K562 (cell line): ENCODE results near the gene KRTAP2-3. TPM values are rescaled to one million over a fixed set of nuclear protein-coding genes. Genes with fewer than 3 reads are reported as not detected.
"Not testable (repeated sequence)": the region's sequence is repeated elsewhere in the genome, so short reads cannot be mapped to it uniquely, and the experiment has no call there.

Experiments
- ATAC-seq: fragments of 200-7000 bp; cut with Tn5 transposase; 3 replicates; pipeline ENCODE4 v1.9.1; 2020; ENCODE audit warnings: moderate library complexity
- Bru-seq: library from RNA; stranded (reverse); fragments of 400-500 nt; gene quantifications from one replicate; lab custom pipeline; 2021; lab: Mats Ljungman, UMichigan
- BruChase-seq, 2 experiments: library from RNA; stranded (reverse); fragments of 400-500 nt; gene quantifications; one replicate each; lab custom pipeline; 2021; lab: Mats Ljungman, UMichigan
- BruUV-seq: library from RNA; stranded (reverse); fragments of 400-500 nt; replicated peaks from 2 replicates; lab custom pipeline; 2021; lab: Mats Ljungman, UMichigan
- CTCF ChIA-PET: fragments of 300-600 bp; formaldehyde crosslinking; extraction: SDS; loops from one replicate; lab custom pipeline; 2021; ENCODE audit warnings: low intra/inter-chr PET ratio; lab: Yijun Ruan, JAX
- POLR2A ChIA-PET: fragments of 300-600, 350-650 bp; sonication (Branson Sonifier 250); formaldehyde crosslinking; extraction: SDS; loops from one replicate; lab custom pipeline; 2021; ENCODE audit warnings: antibody characterized with exemption, inconsistent platforms; lab: Yijun Ruan, JAX
- DNase-seq, 4 experiments: peaks; one replicate each; pipeline versions ENCODE4 v3.0.0 to v3.0.0-alpha.2; 2011 to 2018; ENCODE audit warnings: low spot score in 3 of 4, mixed read lengths in 3 of 4; ENCODE audit errors: extremely low read depth in 1 of 4
- FAIRE-seq: peaks from 2 replicates; lab custom pipeline; 2011; peaks lifted over from hg19 to GRCh38; lab: Jason Lieb, UNC
- H2AFZ ChIP-seq: 2 replicates; pipeline ENCODE4 v1.6.0; 2011; ENCODE audit warnings: low read depth, low read length, control low read depth, inconsistent platforms
- H3K27ac ChIP-seq: fragments of 200-600 bp; 3 replicates; pipeline ENCODE4 v1.8.0; 2011; ENCODE audit warnings: low read depth, mild to moderate bottlenecking, control low read depth, inconsistent platforms, low read length, moderate library complexity, mixed read lengths; ENCODE audit errors: extremely low read depth
- H3K27me3 ChIP-seq, 2 experiments: fragments of 300-600 bp in 1 of 2; 2 replicates in 1 of 2; 3 replicates in 1 of 2; pipeline versions ENCODE4 v1.6.0 to v1.8.0; 2011; ENCODE audit warnings: inconsistent platforms in 2 of 2, low read length in 2 of 2, mild to moderate bottlenecking in 1 of 2, mixed read lengths in 1 of 2, moderate library complexity in 1 of 2; ENCODE audit not compliant: control insufficient read depth in 2 of 2, insufficient read depth in 2 of 2
- H3K36me3 ChIP-seq: fragments of 300-600 bp; 3 replicates; pipeline ENCODE4 v1.8.0; 2011; ENCODE audit warnings: mild to moderate bottlenecking, low read length, inconsistent platforms; ENCODE audit not compliant: control insufficient read depth, insufficient read depth
- H3K4me1 ChIP-seq, 2 experiments: fragments of 200-600 bp in 1 of 2; replicated peaks in 1 of 2; 2 replicates in 1 of 2; 3 replicates in 1 of 2; pipeline versions ENCODE4 v1.5.1 to v1.8.0; 2011; ENCODE audit warnings: inconsistent platforms in 2 of 2, low read length in 2 of 2, mild to moderate bottlenecking in 1 of 2, mixed read lengths in 1 of 2, moderate library complexity in 1 of 2; ENCODE audit not compliant: control insufficient read depth in 2 of 2, insufficient read depth in 2 of 2
- H3K4me2 ChIP-seq: 2 replicates; pipeline ENCODE4 v1.6.1; 2011; ENCODE audit warnings: low read length, control low read depth, inconsistent platforms, mixed read lengths; ENCODE audit not compliant: insufficient read depth
- H3K4me3 ChIP-seq: fragments of 200-600 bp; sonication (generic), shearing (Covaris generic); 2 replicates; pipeline ENCODE4 v1.5.1; 2016; ENCODE audit warnings: control low read depth, inconsistent platforms
- H3K79me2 ChIP-seq: fragments of 200-600 bp; 3 replicates; pipeline ENCODE4 v1.8.0; 2011; ENCODE audit warnings: low read length, inconsistent platforms; ENCODE audit not compliant: control insufficient read depth, insufficient read depth
- H3K9ac ChIP-seq, 2 experiments: 2 replicates each; pipeline versions ENCODE4 v1.6.0 to v1.6.1; 2011; ENCODE audit warnings: low read depth in 2 of 2, low read length in 2 of 2, control low read depth in 1 of 2, inconsistent platforms in 1 of 2, mild to moderate bottlenecking in 1 of 2, mixed read lengths in 1 of 2; ENCODE audit not compliant: insufficient read depth in 1 of 2
- H3K9me1 ChIP-seq: one replicate; pipeline ENCODE4 v1.6.0; 2011; ENCODE audit warnings: inconsistent platforms, mild to moderate bottlenecking, low read length, moderate library complexity; ENCODE audit not compliant: control insufficient read depth, insufficient read depth
- H3K9me3 ChIP-seq: replicated peaks from 2 replicates; pipeline ENCODE4 v1.5.1; 2011; ENCODE audit warnings: low read depth, low read length, inconsistent platforms; ENCODE audit not compliant: control insufficient read depth, insufficient read depth
- H4K20me1 ChIP-seq: replicated peaks from 2 replicates; pipeline ENCODE4 v1.6.1; 2011; ENCODE audit warnings: low read length, inconsistent platforms, mixed read lengths; ENCODE audit not compliant: control insufficient read depth, insufficient read depth
- NFXL1 ChIP-seq: fragments of 450-650 bp; formaldehyde crosslinking; IDR thresholded peaks from 2 replicates; pipeline ENCODE4 v1.4.0; 2021; ENCODE audit warnings: mild to moderate bottlenecking
- WGBS: fragments of 100-300 bp; shearing (Covaris generic); methylation state at CpG from one replicate; pipeline ENCODE4 v1.1.6; 2016; ENCODE audit warnings: low coverage, mixed read lengths; ENCODE audit not compliant: insufficient coverage; ENCODE audit errors: missing lambda C conversion rate; 5-methylcytosine and 5-hydroxymethylcytosine counted together
- in situ Hi-C: fragments of 300-500 bp; cut with MboI; formaldehyde crosslinking; loops from 4 replicates; pipeline ENCODE4 v1.15.0; 2018; ENCODE audit warnings: inconsistent platforms, mixed read lengths
- intact Hi-C: fragments of 100-400 bp; cut with micrococcal nuclease; formaldehyde crosslinking; loops from 2 replicates; pipeline ENCODE4 v1.14.2; 2022
- long read RNA-seq, 3 experiments: library from polyadenylated mRNA in 2 of 3; library from RNA in 1 of 3; unstranded in 2 of 3; stranded (forward) in 1 of 3; transcript quantifications; one replicate each; pipeline ENCODE4 v2.0.0, GENCODE V29; 2019 to 2022
- polyA minus RNA-seq, 3 experiments: library from RNA; depleted of rRNA, polyadenylated mRNA; stranded (reverse); fragments of >200 nt; gene quantifications; 2 replicates each; pipeline ENCODE4 v1.2.3, GENCODE V29; 2011
- polyA plus RNA-seq, 8 experiments: library from polyadenylated mRNA; depleted of rRNA in 4 of 8; stranded (reverse) in 5 of 8; unstranded in 3 of 8; fragments of >200 nt; fragmentation: Nextera tagmentation in 2 of 8; fragmentation: Illumina TruSeq in 1 of 8; extraction: Ambion mirVana in 2 of 8; extraction: Trizol in 1 of 8; gene quantifications; 2 replicates each; pipeline versions ENCODE4 v1.2.1 to v1.2.3, GENCODE V29; 2011 to 2014; ENCODE audit warnings: inconsistent platforms in 1 of 8, missing spikeins in 1 of 8
- total RNA-seq, 7 experiments: library from RNA; depleted of rRNA in 6 of 7; stranded (reverse); fragments of >200 nt in 6 of 7; fragmentation: Illumina TruSeq in 2 of 7; extraction: Trizol in 2 of 7; gene quantifications; 2 replicates each; pipeline versions ENCODE4 v1.2.1 to v1.2.3, GENCODE V29; 2011 to 2021; ENCODE audit warnings: low replicate concordance in 1 of 7

KRTAP2-3 gene, protein sequence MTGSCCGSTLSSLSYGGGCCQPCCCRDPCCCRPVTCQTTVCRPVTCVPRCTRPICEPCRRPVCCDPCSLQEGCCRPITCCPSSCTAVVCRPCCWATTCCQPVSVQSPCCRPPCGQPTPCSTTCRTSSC
- total RNA-seq (2011; cell fraction: chromatin; rRNA removed; ENCODE audit: low replicate concordance): not detected in 2 replicates
- total RNA-seq (2011; cell fraction: nucleolus; rRNA removed): not detected in 2 replicates
- not detected in 2 replicates for total RNA-seq (2011; cell fraction: nucleoplasm; rRNA removed)
- not detected in 2 replicates for total RNA-seq (2014; rRNA removed)
- not detected in 2 replicates for total RNA-seq (2014; rRNA removed; fragmentation: Illumina TruSeq; extraction: Trizol)
- total RNA-seq (2015; rRNA removed; fragmentation: Illumina TruSeq; extraction: Trizol): not detected in 2 replicates
- total RNA-seq (2021): not detected in 2 replicates
- not detected in 2 replicates for polyA plus RNA-seq (2011; rRNA removed)
- polyA plus RNA-seq (2011; cell fraction: cytosol; rRNA removed): not detected in 2 replicates
- not detected in 2 replicates for polyA plus RNA-seq (2011; cell fraction: nucleus; rRNA removed)
- polyA plus RNA-seq (2012): not detected in 2 replicates
- not detected in 2 replicates for polyA plus RNA-seq (2014; fragmentation: Illumina TruSeq; extraction: Trizol)
- polyA plus RNA-seq (2014; fragmentation: Nextera tagmentation; extraction: Ambion mirVana): not detected
- not detected in 2 replicates for polyA plus RNA-seq (2014; rRNA removed)
- polyA minus RNA-seq (2011; rRNA and poly(A)+ RNA removed): not detected in 2 replicates
- polyA minus RNA-seq (2011; cell fraction: cytosol; rRNA and poly(A)+ RNA removed): not detected in 2 replicates
- polyA minus RNA-seq (2011; cell fraction: nucleus; rRNA and poly(A)+ RNA removed): not detected in 2 replicates
- Bru-seq, nascent RNA: not detected
- not detected for BruChase-seq, experiment 1, labeled RNA remaining after a 2-hour chase
- BruChase-seq, experiment 2, labeled RNA remaining after a 6-hour chase: not detected
- long read RNA-seq, experiment 1: 0 reads
- long read RNA-seq, experiment 2: 0 reads
- long read RNA-seq, experiment 3: 0 reads

DNA sequence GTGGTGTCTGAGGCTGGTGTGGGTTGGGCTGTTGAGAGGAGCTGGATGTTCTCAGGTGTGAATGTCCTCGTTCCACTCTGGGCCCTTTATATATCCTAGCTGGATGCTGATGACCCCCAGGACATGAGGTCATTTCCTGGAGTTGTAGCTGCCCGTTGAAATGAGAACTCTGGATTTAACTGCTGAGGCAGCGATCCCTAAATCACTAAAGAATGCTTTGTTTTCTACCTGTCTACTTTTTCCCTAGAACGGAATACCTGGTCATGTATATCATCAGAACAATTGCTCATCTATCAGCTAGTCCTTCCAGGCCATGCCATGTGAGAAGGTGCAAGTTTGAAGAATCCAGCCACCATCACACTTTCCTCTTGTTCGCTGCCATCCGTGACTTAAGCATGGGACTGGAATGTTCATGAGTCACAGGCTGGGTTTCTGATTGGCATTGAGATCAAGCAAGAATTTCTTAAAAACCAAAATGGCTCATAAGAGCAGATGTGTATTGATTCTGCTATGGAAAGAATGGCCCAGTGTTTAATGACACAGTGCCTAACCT is at the start of gene KRTAP2-3:
KRTAP2-3 (minus strand) TSS at position 63 of the 553 bp plus-strand sequence. CDS start 64 bp downstream, outside the sequence.
- no peak for TF ChIP-seq NFXL1 (CRISPR knock-in tag)
- TF ChIP-seq, all 486 proteins: peak for 0
- no peak within 1 kb of the TSS for H3K27ac ChIP-seq
- ChIA-PET CTCF (no interaction called here), POLR2A (no interaction called here)
- no peak for ATAC-seq
- BruUV-seq: no TSS peak
- H3K9me3 ChIP-seq: no peaks in the 10 kb centered on the region
- H3K27me3 ChIP-seq: peaks cover 4 to 5% of the 10 kb centered on the region in 2 experiments; a peak in 4 of 5 replicates
- H3K4me2 ChIP-seq: no peak within 1 kb of the TSS
- H3K9me1 ChIP-seq: no peaks in the 10 kb centered on the region
- no peak within 1 kb of the TSS for H2AFZ ChIP-seq
- no peak for FAIRE-seq
- intact Hi-C loops: no loop called here
- WGBS: 0% methylated on average over 6 of the region's 6 CpGs
- in situ Hi-C loops: no loop called here
- no peak for DNase-seq
- H3K36me3 ChIP-seq: no peaks in the 10 kb centered on the region
- no peaks in the 10 kb centered on the region for H3K79me2 ChIP-seq
- no peak within 1 kb of the TSS for H3K9ac ChIP-seq
- no peaks in the 10 kb centered on the region; the same call in 1 of the 2 replicates for H4K20me1 ChIP-seq
- no peaks in the 10 kb centered on the region for H3K4me1 ChIP-seq
- no peak within 1 kb of the TSS for H3K4me3 ChIP-seq

DNA sequence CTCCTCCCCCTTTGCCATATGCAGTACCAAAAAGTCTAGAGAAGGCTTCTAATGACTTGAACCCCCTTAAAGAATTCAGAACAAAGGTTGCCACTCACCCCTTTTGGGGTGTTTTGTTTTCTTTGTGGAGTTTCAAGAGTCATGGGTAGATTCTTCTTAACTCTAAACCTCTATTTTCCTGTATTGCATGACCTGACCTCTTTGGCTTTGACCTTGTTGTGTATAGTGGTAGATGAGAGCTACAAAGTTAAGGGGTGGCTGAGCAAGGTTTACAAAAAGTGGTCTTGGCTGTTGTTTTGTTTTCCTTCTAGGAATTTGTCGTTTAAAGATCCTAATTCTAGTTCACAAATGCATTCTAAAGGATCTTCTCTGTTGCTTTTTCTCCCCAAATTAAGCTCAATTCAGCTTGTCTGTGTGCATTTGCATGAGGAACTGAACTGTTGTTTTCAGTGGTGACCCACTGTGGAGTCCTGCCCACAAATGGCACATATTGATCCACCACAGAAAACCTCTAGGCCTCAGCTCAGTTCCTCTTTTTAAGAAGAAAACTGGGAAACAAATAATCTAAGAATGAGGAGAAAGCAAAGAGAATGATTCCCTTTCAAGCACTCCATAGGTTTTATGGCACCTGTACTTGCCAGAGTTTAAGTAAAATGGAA is 48.9 kb upstream of the KRTAP2-3 start:
- H3K36me3 ChIP-seq, H3K4me1 ChIP-seq, H3K27me3 ChIP-seq, H3K9me3 ChIP-seq, H3K4me3 ChIP-seq, DNase-seq, H3K9me1 ChIP-seq, H3K4me2 ChIP-seq, BruUV-seq, FAIRE-seq, in situ Hi-C loops, POLR2A ChIA-PET, CTCF ChIA-PET, H4K20me1 ChIP-seq, H2AFZ ChIP-seq, ATAC-seq, intact Hi-C loops, H3K27ac ChIP-seq, H3K79me2 ChIP-seq, H3K9ac ChIP-seq: not testable (repeated sequence)
- WGBS: 0% methylated on average over 1 of the region's 1 CpG
